Trophoblast cell (in vitro differentiated cells and primary cell): Measurements from ENCODE around the gene TIMM10.

Experiments used
- DNase-seq, 2 donors: peaks; one replicate each; pipeline ENCODE4 v3.0.0-alpha.2; 2016
- H2AFZ ChIP-seq: 2 replicates; pipeline ENCODE4 v1.6.1; 2013; ENCODE audit warnings: low read length, moderate library complexity, mild to moderate bottlenecking; ENCODE audit not compliant: insufficient read depth, poor library complexity
- H2AK5ac ChIP-seq: 2 replicates; pipeline ENCODE4 v1.6.1; 2013; ENCODE audit warnings: mild to moderate bottlenecking, low read length
- H2BK120ac ChIP-seq: 2 replicates; pipeline ENCODE4 v1.6.1; 2013; ENCODE audit warnings: low read length, mild to moderate bottlenecking, moderate library complexity; ENCODE audit not compliant: insufficient read depth, poor library complexity
- H2BK12ac ChIP-seq: 2 replicates; pipeline ENCODE4 v1.6.1; 2013; ENCODE audit warnings: mild to moderate bottlenecking, low read length, moderate library complexity
- H2BK5ac ChIP-seq: 2 replicates; pipeline ENCODE4 v1.6.1; 2013; ENCODE audit warnings: low read length, low read depth, moderate library complexity, mild to moderate bottlenecking; ENCODE audit not compliant: poor library complexity
- H3K14ac ChIP-seq: 2 replicates; pipeline ENCODE4 v1.6.1; 2013; ENCODE audit warnings: mild to moderate bottlenecking, low read length
- H3K18ac ChIP-seq: 2 replicates; pipeline ENCODE4 v1.6.1; 2013; ENCODE audit warnings: mild to moderate bottlenecking, low read length
- H3K23ac ChIP-seq: 2 replicates; pipeline ENCODE4 v1.6.1; 2013; ENCODE audit warnings: low read length
- H3K27ac ChIP-seq: 2 replicates; pipeline ENCODE4 v1.5.1; 2013; ENCODE audit warnings: low read depth, mild to moderate bottlenecking, inconsistent platforms, low read length, moderate library complexity
- H3K27me3 ChIP-seq: 2 replicates; pipeline ENCODE4 v1.6.1; 2013; ENCODE audit warnings: inconsistent platforms, mild to moderate bottlenecking, low read length, moderate library complexity; ENCODE audit not compliant: insufficient read depth
- H3K36me3 ChIP-seq, 2 experiments: 1 replicate in 1 of 2; 2 replicates in 1 of 2; pipeline ENCODE4 v1.6.1; 2013; ENCODE audit warnings: low read length in 2 of 2, mild to moderate bottlenecking in 2 of 2, moderate library complexity in 1 of 2; ENCODE audit not compliant: insufficient read depth in 2 of 2, control insufficient read depth in 1 of 2
- H3K4ac ChIP-seq: 2 replicates; pipeline ENCODE4 v1.6.1; 2013; ENCODE audit warnings: low read depth, mild to moderate bottlenecking, low read length, moderate library complexity
- H3K4me1 ChIP-seq, 2 experiments: 1 replicate in 1 of 2; 2 replicates in 1 of 2; pipeline ENCODE4 v1.6.1; 2013; ENCODE audit warnings: low read length in 2 of 2, mild to moderate bottlenecking in 2 of 2, moderate library complexity in 1 of 2; ENCODE audit not compliant: insufficient read depth in 2 of 2, control insufficient read depth in 1 of 2
- H3K4me2 ChIP-seq: 2 replicates; pipeline ENCODE4 v1.6.1; 2013; ENCODE audit warnings: inconsistent platforms, mild to moderate bottlenecking, low read length, moderate library complexity
- H3K4me3 ChIP-seq: 2 replicates; pipeline ENCODE4 v1.5.1; 2013; ENCODE audit warnings: mild to moderate bottlenecking, low read depth, low read length, inconsistent platforms
- H3K79me1 ChIP-seq: one replicate; pipeline ENCODE4 v1.6.1; 2013; ENCODE audit warnings: low read length
- H3K79me2 ChIP-seq: 2 replicates; pipeline ENCODE4 v1.6.1; 2013; ENCODE audit warnings: low read length, mild to moderate bottlenecking; ENCODE audit not compliant: control insufficient read depth, insufficient read depth, poor library complexity
- H3K9ac ChIP-seq: 2 replicates; pipeline ENCODE4 v1.6.1; 2013; ENCODE audit warnings: mild to moderate bottlenecking, low read length
- H3K9me3 ChIP-seq: 2 replicates; pipeline ENCODE4 v1.6.1; 2013; ENCODE audit warnings: low read depth, mild to moderate bottlenecking, control low read depth, inconsistent platforms, low read length; ENCODE audit not compliant: insufficient read depth
- H4K12ac ChIP-seq: 2 replicates; pipeline ENCODE4 v1.6.1; 2013; ENCODE audit warnings: low read depth, mild to moderate bottlenecking, low read length, moderate library complexity
- H4K8ac ChIP-seq: 2 replicates; pipeline ENCODE4 v1.6.1; 2013; ENCODE audit warnings: low read depth, mild to moderate bottlenecking, low read length, moderate library complexity
- H4K91ac ChIP-seq: one replicate; pipeline ENCODE4 v1.6.1; 2013; ENCODE audit warnings: low read depth, mild to moderate bottlenecking, low read length, moderate library complexity
- WGBS: extraction: QIAGEN DNeasy Blood & Tissue Kit; methylation state at CpG from one replicate; pipeline ENCODE4 v1.1.7; 2013; ENCODE audit warnings: missing lambda C conversion rate; ENCODE audit not compliant: insufficient read length, insufficient coverage; ENCODE audit errors: extremely low coverage; 5-methylcytosine and 5-hydroxymethylcytosine counted together

TIMM10 gene

GRCh38 chr11:57567515-57568329 lies 37.2 kb upstream of the TIMM10 start, which contains the start of gene UBE2L6:
Gene UBE2L6 (minus strand): TSS chr11:57567672. CDS start chr11:57567611, 61 bp downstream.
- H3K36me3 ChIP-seq, result no peaks in the 10 kb centered on the region
- no peaks in the 10 kb centered on the region for H3K79me2 ChIP-seq
- peaks cover 2% of the 10 kb centered on the region for H3K79me1 ChIP-seq
- H2BK12ac ChIP-seq, result no peak within 1 kb of the TSS
- no CpG with 5 or more reads among the region's 92 CpGs for WGBS
- no peak within 1 kb of the TSS for H3K27ac ChIP-seq
- peak within 1 kb of the TSS; percentile 70 for H4K12ac ChIP-seq
- no peaks in the 10 kb centered on the region for H3K9me3 ChIP-seq
- H2BK120ac ChIP-seq, result no peak within 1 kb of the TSS
- H3K27me3 ChIP-seq, result peaks cover 4% of the 10 kb centered on the region
- H3K18ac ChIP-seq, result no peak within 1 kb of the TSS
- peak within 1 kb of the TSS; percentile 12 for H3K14ac ChIP-seq
- H3K9ac ChIP-seq, result no peak within 1 kb of the TSS
- no peak within 1 kb of the TSS for H2AK5ac ChIP-seq
- DNase-seq, result peak in 1 of 2 donors; percentile 87
- no peak within 1 kb of the TSS for H3K4ac ChIP-seq
- peaks cover 0 to 3% of the 10 kb centered on the region in 2 experiments for H3K4me1 ChIP-seq
- peak within 1 kb of the TSS; percentile 22 for H4K91ac ChIP-seq
- peak within 1 kb of the TSS; percentile 83 for H2AFZ ChIP-seq
- H4K8ac ChIP-seq, result peak within 1 kb of the TSS; percentile 67
- no peak within 1 kb of the TSS for H3K23ac ChIP-seq
- no peak within 1 kb of the TSS for H2BK5ac ChIP-seq
- H3K4me2 ChIP-seq, result peak within 1 kb of the TSS; percentile 96
- peak within 1 kb of the TSS; percentile 78 for H3K4me3 ChIP-seq

GRCh38 chr11:57566905-57567514 lies 36.5 kb upstream of the TIMM10 start:
- Histone ChIP-seq H3K4me3 (peak overlapping the region; percentile 32), H3K36me3 (no peaks in the 10 kb centered on the region), H2AFZ (no peak overlapping the region), H3K79me1 (peaks cover 2% of the 10 kb centered on the region), H3K79me2 (no peaks in the 10 kb centered on the region), H2BK5ac (no peak overlapping the region), H2BK120ac (no peak overlapping the region), H3K4me1 (peaks cover 0 to 3% of the 10 kb centered on the region in 2 experiments), H3K27ac (no peak overlapping the region), H2AK5ac (no peak overlapping the region), H3K9me3 (no peaks in the 10 kb centered on the region), H3K18ac (no peak overlapping the region), H3K9ac (no peak overlapping the region), H3K14ac (no peak overlapping the region), H2BK12ac (no peak overlapping the region), H4K12ac (no peak overlapping the region), H3K4me2 (peak overlapping the region; percentile 96), H3K23ac (no peak overlapping the region), H3K27me3 (peaks cover 4% of the 10 kb centered on the region), H4K91ac (no peak overlapping the region), H3K4ac (no peak overlapping the region), H4K8ac (no peak overlapping the region)
- WGBS, result no CpG with 5 or more reads among the region's 15 CpGs
- DNase-seq, result peak in 1 of 2 donors; percentile 46

- H3K36me3 ChIP-seq, result no peaks in the 10 kb centered on the region
- H3K4me2 ChIP-seq, result no peak overlapping the region
- H3K18ac ChIP-seq, result no peak overlapping the region
- peaks cover 2% of the 10 kb centered on the region for H3K79me1 ChIP-seq
- DNase-seq, result peak in 1 of 2 donors; percentile 51
- no peaks in the 10 kb centered on the region for H3K9me3 ChIP-seq
- H3K4me3 ChIP-seq, result no peak overlapping the region
- H2BK5ac ChIP-seq, result no peak overlapping the region
- no peak overlapping the region for H4K12ac ChIP-seq
- no peaks in the 10 kb centered on the region for H3K79me2 ChIP-seq
- no CpG with 5 or more reads among the region's 4 CpGs for WGBS
- no peak overlapping the region for H3K14ac ChIP-seq
- H2BK120ac ChIP-seq, result no peak overlapping the region
- no peak overlapping the region for H3K27ac ChIP-seq
- no peak overlapping the region for H3K23ac ChIP-seq
- no peak overlapping the region for H2BK12ac ChIP-seq
- H2AK5ac ChIP-seq, result no peak overlapping the region
- no peak overlapping the region for H2AFZ ChIP-seq
- H3K9ac ChIP-seq, result no peak overlapping the region
- H3K4ac ChIP-seq, result no peak overlapping the region
- H3K27me3 ChIP-seq, result peaks cover 4% of the 10 kb centered on the region
- H3K4me1 ChIP-seq, result peaks cover 0 to 3% of the 10 kb centered on the region in 2 experiments
- no peak overlapping the region for H4K91ac ChIP-seq
- no peak overlapping the region for H4K8ac ChIP-seq
Measured at GRCh38 chr11:57566005-57566904, 35.7 kb upstream of the TIMM10 start.

GRCh38 chr11:57562596-57562995 lies 32.0 kb upstream of the TIMM10 start:
- no CpG with 5 or more reads among the region's 4 CpGs for WGBS
- Histone ChIP-seq H3K27me3 (peaks cover 4% of the 10 kb centered on the region), H3K4me3 (no peak overlapping the region), H2AFZ (no peak overlapping the region), H4K8ac (no peak overlapping the region), H2BK12ac (no peak overlapping the region), H2AK5ac (no peak overlapping the region), H3K9me3 (no peaks in the 10 kb centered on the region), H3K18ac (no peak overlapping the region), H3K4me2 (no peak overlapping the region), H3K14ac (no peak overlapping the region), H3K79me1 (no peaks in the 10 kb centered on the region), H3K79me2 (no peaks in the 10 kb centered on the region), H2BK5ac (no peak overlapping the region), H3K27ac (no peak overlapping the region), H3K4me1 (peaks cover 0 to 3% of the 10 kb centered on the region in 2 experiments), H4K12ac (no peak overlapping the region), H3K23ac (no peak overlapping the region), H3K36me3 (no peaks in the 10 kb centered on the region), H2BK120ac (no peak overlapping the region), H3K4ac (no peak overlapping the region), H3K9ac (no peak overlapping the region), H4K91ac (no peak overlapping the region)
- no peak for DNase-seq
